Measurements from ENCODE around the gene GSTO2. TPM values are rescaled to one million over a fixed set of nuclear protein-coding genes. Genes with fewer than 3 reads are reported as not detected.

Gene GSTO2
- total RNA-seq, 1 donor from 2014 or later = 0.32 TPM

DNA sequence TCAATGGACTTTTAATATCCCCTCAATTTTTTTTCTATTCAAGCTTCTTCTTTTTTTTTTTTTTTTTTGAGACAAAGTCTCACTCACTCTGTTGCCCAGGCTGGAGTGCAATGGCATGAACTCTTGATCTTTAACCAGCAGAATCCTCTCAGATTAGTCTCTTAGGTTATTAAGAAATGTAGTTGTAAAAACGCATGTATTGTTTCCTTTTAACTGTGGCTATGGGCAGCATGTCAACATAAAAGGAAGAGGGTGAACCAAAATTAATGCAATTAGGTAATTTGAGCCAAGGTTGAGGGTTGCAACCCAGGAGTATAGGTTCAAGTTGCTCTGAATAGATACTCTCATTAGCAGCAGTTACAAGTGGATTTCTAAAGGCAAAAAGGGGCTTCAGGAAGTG lies 18.6 kb upstream of the GSTO2 start:
- no peaks in the 10 kb centered on the region for H3K36me3 Mint-ChIP-seq (ENCODE audit: low read depth)
- DNase-seq (ENCODE audit: low spot score) = no peak
- H3K4me3 Mint-ChIP-seq (ENCODE audit: unreplicated experiment) = no peak overlapping the region
- no peaks in the 10 kb centered on the region for H3K27me3 Mint-ChIP-seq (ENCODE audit: low read depth)
- H3K9me3 Mint-ChIP-seq (ENCODE audit: low read depth) = peaks cover 11% of the 10 kb centered on the region
- H3K4me1 Mint-ChIP-seq (ENCODE audit: low read depth) = peaks cover 11% of the 10 kb centered on the region
- TF ChIP-seq CTCF (IDR thresholded peaks at IDR 0.05) = no peak
- H3K27ac Mint-ChIP-seq (ENCODE audit: unreplicated experiment) = no peak overlapping the region

DNA sequence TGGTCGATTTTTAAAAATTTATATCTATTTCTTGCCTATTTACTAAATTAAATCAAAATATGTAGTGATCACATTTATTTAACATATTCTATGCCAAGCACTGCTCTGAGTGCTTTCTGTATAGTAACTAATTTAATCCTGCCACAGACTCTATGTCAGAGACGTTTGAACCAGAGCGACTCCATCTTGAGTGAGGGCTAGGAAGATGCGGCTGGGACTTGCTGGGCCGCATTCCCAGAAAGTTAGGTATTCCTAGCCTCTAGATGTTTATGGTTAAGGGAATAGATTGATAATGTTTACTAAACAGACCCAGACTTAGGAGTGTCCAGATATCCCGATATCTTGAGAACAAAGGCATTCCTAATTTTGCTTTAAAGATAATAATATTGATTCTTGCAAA lies 17.5 kb upstream of the GSTO2 start:
- Mint-ChIP-seq H3K36me3 (ENCODE audit: low read depth) (no peaks in the 10 kb centered on the region), H3K4me1 (ENCODE audit: low read depth) (peaks cover 21% of the 10 kb centered on the region), H3K27ac (ENCODE audit: unreplicated experiment) (no peak overlapping the region), H3K27me3 (ENCODE audit: low read depth) (no peaks in the 10 kb centered on the region), H3K9me3 (ENCODE audit: low read depth) (peaks cover 11% of the 10 kb centered on the region), H3K4me3 (ENCODE audit: unreplicated experiment) (no peak overlapping the region)
- DNase-seq (ENCODE audit: low spot score) = no peak
- TF ChIP-seq CTCF (IDR thresholded peaks at IDR 0.05) = no peak

DNA sequence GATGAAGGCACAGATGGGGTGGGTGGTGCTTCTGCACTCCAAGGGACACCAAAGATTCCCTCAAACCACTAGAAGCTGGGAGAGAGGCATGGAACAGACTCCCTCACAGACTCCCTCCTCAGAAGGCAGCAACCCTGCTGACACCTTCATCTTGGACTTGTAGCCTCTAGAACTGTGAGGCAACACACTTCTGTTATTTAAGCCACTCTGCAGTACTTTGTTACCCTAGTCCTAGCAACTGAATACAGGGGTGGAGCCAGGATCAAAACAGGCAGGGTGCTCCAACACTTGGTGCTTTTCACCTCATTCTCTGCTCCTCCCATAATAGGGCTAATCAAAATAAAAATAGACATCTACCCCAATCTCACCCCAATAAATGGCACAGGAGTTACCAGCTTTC lies 16.6 kb upstream of the GSTO2 start:
- Mint-ChIP-seq H3K27ac (ENCODE audit: unreplicated experiment) (no peak overlapping the region), H3K36me3 (ENCODE audit: low read depth) (no peaks in the 10 kb centered on the region), H3K4me1 (ENCODE audit: low read depth) (peaks cover 29% of the 10 kb centered on the region), H3K4me3 (ENCODE audit: unreplicated experiment) (no peak overlapping the region), H3K27me3 (ENCODE audit: low read depth) (no peaks in the 10 kb centered on the region), H3K9me3 (ENCODE audit: low read depth) (peaks cover 2% of the 10 kb centered on the region)
- no peak for TF ChIP-seq CTCF (IDR thresholded peaks at IDR 0.05)
- no peak for DNase-seq (ENCODE audit: low spot score)

- TF ChIP-seq CTCF (IDR thresholded peaks at IDR 0.05) = no peak
- H3K36me3 Mint-ChIP-seq (ENCODE audit: low read depth) = peaks cover 3% of the 10 kb centered on the region
- peak overlapping the region; percentile 20 for H3K4me3 Mint-ChIP-seq (ENCODE audit: unreplicated experiment)
- no peak for DNase-seq (ENCODE audit: low spot score)
- no peaks in the 10 kb centered on the region for H3K9me3 Mint-ChIP-seq (ENCODE audit: low read depth)
- H3K4me1 Mint-ChIP-seq (ENCODE audit: low read depth) = peaks cover 32% of the 10 kb centered on the region
- no peak overlapping the region for H3K27ac Mint-ChIP-seq (ENCODE audit: unreplicated experiment)
- H3K27me3 Mint-ChIP-seq (ENCODE audit: low read depth) = no peaks in the 10 kb centered on the region
Measured at GRCh38 chr10:104253106-104253505, 15.9 kb upstream of the GSTO2 start.

DNA sequence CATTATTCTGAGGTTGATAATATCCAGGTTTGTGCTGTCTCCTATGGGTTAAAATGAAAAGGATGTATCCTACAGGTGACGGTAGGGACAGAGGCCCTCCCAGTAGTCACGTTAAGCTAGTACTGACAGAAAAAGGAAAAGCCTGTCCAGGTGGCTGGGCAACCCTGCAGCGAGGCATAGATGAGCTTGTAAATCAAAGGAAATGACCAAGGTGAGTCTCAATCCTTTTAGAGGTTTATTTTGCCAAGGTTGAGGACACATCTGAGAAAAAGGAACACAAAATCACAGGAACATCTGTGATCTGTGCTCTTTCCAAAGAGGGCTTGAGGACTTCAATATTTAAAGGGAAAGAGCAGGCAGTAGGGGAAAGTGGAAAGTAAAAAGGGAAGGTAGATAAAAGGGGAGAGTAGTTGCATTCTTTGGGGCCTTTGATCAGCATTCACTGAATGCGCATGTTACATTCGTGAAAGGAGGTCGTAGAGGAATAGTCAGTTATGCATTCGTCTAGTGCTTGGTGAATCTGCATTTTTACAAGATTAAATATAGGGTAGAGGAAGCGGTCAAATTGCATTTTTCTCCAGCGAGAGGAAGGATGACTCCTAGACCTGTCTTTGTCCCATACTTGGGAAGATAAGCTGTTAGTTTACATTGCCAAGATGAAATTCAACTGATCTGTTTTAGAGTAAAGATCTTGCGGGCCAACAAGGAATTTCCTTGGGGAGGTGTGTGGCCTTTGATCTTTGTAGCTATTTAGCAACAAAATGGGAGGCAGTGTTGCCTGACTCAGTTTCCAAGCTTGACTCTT lies 15.2 kb upstream of the GSTO2 start:
- peak overlapping the region; percentile 96 for H3K27ac Mint-ChIP-seq (ENCODE audit: unreplicated experiment)
- TF ChIP-seq CTCF (IDR thresholded peaks at IDR 0.05) = no peak
- H3K27me3 Mint-ChIP-seq (ENCODE audit: low read depth) = no peaks in the 10 kb centered on the region
- no peaks in the 10 kb centered on the region for H3K9me3 Mint-ChIP-seq (ENCODE audit: low read depth)
- peaks cover 37% of the 10 kb centered on the region for H3K4me1 Mint-ChIP-seq (ENCODE audit: low read depth)
- DNase-seq (ENCODE audit: low spot score) = no peak
- peak overlapping the region; percentile 91 for H3K4me3 Mint-ChIP-seq (ENCODE audit: unreplicated experiment)
- H3K36me3 Mint-ChIP-seq (ENCODE audit: low read depth) = peaks cover 8% of the 10 kb centered on the region

Data from chondrocyte (in vitro differentiated cells).